Measurements from ENCODE around the gene ASF1B. TPM values are rescaled to one million over a fixed set of nuclear protein-coding genes. Genes with fewer than 3 reads are reported as not detected.

ASF1B gene
- total and polyA plus RNA-seq, 2 experiments from 2014 or later = 33.3 to 36.9 TPM

DNA sequence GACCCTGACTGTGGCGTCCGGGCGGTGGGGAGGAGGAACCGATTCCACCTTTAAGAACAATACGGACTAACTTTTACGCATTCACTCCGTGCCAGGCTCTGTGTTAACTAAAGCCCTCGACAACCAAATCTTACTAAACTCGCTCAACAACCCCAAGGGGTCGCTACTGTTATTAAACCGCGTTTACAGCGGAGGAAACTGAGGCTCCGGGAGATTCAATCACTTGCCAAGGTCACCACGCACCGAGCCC is 47.1 kb downstream of the ASF1B start:
- Mint-ChIP-seq H3K36me3 (ENCODE audit: low read depth) (peaks cover 23% of the 10 kb centered on the region), H3K9me3 (peaks cover 10% of the 10 kb centered on the region), H3K27ac (no peak overlapping the region), H3K4me1 (peaks cover 15% of the 10 kb centered on the region), H3K27me3 (ENCODE audit: insufficient read depth, low read depth, poor library complexity) (peaks cover 25% of the 10 kb centered on the region), H3K4me3 (peak overlapping the region; percentile 75)
- ATAC-seq (no peak), DNase-seq (ENCODE audit: low spot score) (peak; percentile 75)
- H3K4me3 ChIP-seq = peak overlapping the region; percentile 56
- peaks cover 12% of the 10 kb centered on the region for H3K4me1 ChIP-seq (ENCODE audit: insufficient read depth)
- TF ChIP-seq POLR2AphosphoS5 (IDR thresholded peaks at IDR 0.05; ENCODE audit: low read depth) = no peak
- TF ChIP-seq, protein P1, sequence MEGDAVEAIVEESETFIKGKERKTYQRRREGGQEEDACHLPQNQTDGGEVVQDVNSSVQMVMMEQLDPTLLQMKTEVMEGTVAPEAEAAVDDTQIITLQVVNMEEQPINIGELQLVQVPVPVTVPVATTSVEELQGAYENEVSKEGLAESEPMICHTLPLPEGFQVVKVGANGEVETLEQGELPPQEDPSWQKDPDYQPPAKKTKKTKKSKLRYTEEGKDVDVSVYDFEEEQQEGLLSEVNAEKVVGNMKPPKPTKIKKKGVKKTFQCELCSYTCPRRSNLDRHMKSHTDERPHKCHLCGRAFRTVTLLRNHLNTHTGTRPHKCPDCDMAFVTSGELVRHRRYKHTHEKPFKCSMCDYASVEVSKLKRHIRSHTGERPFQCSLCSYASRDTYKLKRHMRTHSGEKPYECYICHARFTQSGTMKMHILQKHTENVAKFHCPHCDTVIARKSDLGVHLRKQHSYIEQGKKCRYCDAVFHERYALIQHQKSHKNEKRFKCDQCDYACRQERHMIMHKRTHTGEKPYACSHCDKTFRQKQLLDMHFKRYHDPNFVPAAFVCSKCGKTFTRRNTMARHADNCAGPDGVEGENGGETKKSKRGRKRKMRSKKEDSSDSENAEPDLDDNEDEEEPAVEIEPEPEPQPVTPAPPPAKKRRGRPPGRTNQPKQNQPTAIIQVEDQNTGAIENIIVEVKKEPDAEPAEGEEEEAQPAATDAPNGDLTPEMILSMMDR (conservative IDR thresholded peaks at IDR 0.05; ENCODE audit: low read depth in 2 of 2) = peak; percentile 45 to 50
- peaks cover 30% of the 10 kb centered on the region for H3F3A ChIP-seq (replicated peaks; ENCODE audit: low read depth)
- H3K27me3 ChIP-seq (ENCODE audit: insufficient read depth) = peaks cover 36% of the 10 kb centered on the region
- no peak overlapping the region for H3K27ac ChIP-seq (ENCODE audit: low read depth)
- peak overlapping the region; percentile 72 for H3K4me2 ChIP-seq
- no peaks in the 10 kb centered on the region for H3K79me2 ChIP-seq (replicated peaks; ENCODE audit: insufficient read depth)
- no peaks in the 10 kb centered on the region for H3K9me2 ChIP-seq (ENCODE audit: insufficient read depth)
- no peak overlapping the region for H2AFZ ChIP-seq
- H3K36me3 ChIP-seq (ENCODE audit: insufficient read depth) = peaks cover 9% of the 10 kb centered on the region; the same call in 1 of the 2 replicates
- 0 out of 2 replicates have a peak, but pooled peaks cover 6% of the 10 kb centered on the region for H4K20me1 ChIP-seq (replicated peaks; ENCODE audit: insufficient read depth)

DNA sequence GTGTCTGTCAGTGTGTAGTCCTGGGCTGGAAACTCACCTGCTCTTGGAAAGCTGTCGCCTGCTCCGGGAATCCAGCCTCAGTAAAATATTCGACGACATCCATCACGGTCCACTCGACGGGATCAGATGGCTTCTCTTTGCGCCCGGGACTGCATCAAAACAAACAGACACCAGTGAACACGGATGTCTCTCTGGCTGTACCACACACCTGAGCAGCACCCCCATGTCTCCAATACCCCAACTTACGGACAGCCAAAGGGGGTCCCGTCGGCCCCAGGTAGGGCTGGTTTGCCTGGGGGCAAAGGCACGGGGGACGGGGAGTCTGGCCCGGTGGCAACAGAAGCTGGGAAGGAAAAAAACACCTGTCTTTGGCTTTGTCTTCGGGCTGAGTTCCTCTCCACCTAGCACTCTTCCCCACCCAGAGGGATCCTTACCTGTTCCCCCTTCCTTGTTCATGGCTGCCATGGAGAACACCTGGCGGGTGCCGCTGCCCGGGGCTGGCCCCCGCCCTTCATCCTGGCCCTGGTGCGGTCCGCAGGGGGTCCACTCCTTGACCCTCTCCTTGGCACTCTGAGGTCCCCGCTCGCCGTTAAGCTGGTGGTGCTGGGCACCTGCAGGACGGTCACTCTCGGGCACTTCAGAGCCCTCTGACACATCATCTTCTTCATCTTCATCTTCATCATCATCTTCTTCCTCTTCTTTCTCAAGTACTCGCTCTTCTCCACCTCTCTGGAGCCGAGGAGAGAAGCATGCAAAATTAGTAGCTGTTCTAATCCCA is 47.6 kb downstream of the ASF1B start:
- no peak overlapping the region for H3K27ac ChIP-seq (ENCODE audit: low read depth)
- Mint-ChIP-seq H3K9me3 (peaks cover 9% of the 10 kb centered on the region), H3K27ac (no peak overlapping the region), H3K4me3 (peak overlapping the region; percentile 75), H3K27me3 (ENCODE audit: insufficient read depth, low read depth, poor library complexity) (peaks cover 25% of the 10 kb centered on the region), H3K36me3 (ENCODE audit: low read depth) (peaks cover 23% of the 10 kb centered on the region), H3K4me1 (peaks cover 15% of the 10 kb centered on the region)
- H3K4me1 ChIP-seq (ENCODE audit: insufficient read depth) = peaks cover 12% of the 10 kb centered on the region
- DNase-seq (ENCODE audit: low spot score) (no peak), ATAC-seq (no peak)
- peak overlapping the region; percentile 72 for H3K4me2 ChIP-seq
- no peaks in the 10 kb centered on the region for H3K9me2 ChIP-seq (ENCODE audit: insufficient read depth)
- H3K79me2 ChIP-seq (replicated peaks; ENCODE audit: insufficient read depth) = no peaks in the 10 kb centered on the region
- H3K36me3 ChIP-seq (ENCODE audit: insufficient read depth) = peaks cover 9% of the 10 kb centered on the region; the same call in 1 of the 2 replicates
- H3F3A ChIP-seq (replicated peaks; ENCODE audit: low read depth) = peaks cover 30% of the 10 kb centered on the region
- peak overlapping the region; percentile 56 for H3K4me3 ChIP-seq
- H3K27me3 ChIP-seq (ENCODE audit: insufficient read depth) = peaks cover 42% of the 10 kb centered on the region
- TF ChIP-seq EZH2phosphoT487 (IDR thresholded peaks at IDR 0.05; ENCODE audit: unreplicated experiment) (no peak), JUNB (IDR thresholded peaks at IDR 0.05; ENCODE audit: unreplicated experiment) (no peak), CREB1 (CRISPR knock-in tag; IDR thresholded peaks at IDR 0.05; ENCODE audit: low read depth) (no peak), NANOG (IDR thresholded peaks at IDR 0.05; ENCODE audit: borderline replicate concordance) (no peak)
- TF ChIP-seq, protein P2, sequence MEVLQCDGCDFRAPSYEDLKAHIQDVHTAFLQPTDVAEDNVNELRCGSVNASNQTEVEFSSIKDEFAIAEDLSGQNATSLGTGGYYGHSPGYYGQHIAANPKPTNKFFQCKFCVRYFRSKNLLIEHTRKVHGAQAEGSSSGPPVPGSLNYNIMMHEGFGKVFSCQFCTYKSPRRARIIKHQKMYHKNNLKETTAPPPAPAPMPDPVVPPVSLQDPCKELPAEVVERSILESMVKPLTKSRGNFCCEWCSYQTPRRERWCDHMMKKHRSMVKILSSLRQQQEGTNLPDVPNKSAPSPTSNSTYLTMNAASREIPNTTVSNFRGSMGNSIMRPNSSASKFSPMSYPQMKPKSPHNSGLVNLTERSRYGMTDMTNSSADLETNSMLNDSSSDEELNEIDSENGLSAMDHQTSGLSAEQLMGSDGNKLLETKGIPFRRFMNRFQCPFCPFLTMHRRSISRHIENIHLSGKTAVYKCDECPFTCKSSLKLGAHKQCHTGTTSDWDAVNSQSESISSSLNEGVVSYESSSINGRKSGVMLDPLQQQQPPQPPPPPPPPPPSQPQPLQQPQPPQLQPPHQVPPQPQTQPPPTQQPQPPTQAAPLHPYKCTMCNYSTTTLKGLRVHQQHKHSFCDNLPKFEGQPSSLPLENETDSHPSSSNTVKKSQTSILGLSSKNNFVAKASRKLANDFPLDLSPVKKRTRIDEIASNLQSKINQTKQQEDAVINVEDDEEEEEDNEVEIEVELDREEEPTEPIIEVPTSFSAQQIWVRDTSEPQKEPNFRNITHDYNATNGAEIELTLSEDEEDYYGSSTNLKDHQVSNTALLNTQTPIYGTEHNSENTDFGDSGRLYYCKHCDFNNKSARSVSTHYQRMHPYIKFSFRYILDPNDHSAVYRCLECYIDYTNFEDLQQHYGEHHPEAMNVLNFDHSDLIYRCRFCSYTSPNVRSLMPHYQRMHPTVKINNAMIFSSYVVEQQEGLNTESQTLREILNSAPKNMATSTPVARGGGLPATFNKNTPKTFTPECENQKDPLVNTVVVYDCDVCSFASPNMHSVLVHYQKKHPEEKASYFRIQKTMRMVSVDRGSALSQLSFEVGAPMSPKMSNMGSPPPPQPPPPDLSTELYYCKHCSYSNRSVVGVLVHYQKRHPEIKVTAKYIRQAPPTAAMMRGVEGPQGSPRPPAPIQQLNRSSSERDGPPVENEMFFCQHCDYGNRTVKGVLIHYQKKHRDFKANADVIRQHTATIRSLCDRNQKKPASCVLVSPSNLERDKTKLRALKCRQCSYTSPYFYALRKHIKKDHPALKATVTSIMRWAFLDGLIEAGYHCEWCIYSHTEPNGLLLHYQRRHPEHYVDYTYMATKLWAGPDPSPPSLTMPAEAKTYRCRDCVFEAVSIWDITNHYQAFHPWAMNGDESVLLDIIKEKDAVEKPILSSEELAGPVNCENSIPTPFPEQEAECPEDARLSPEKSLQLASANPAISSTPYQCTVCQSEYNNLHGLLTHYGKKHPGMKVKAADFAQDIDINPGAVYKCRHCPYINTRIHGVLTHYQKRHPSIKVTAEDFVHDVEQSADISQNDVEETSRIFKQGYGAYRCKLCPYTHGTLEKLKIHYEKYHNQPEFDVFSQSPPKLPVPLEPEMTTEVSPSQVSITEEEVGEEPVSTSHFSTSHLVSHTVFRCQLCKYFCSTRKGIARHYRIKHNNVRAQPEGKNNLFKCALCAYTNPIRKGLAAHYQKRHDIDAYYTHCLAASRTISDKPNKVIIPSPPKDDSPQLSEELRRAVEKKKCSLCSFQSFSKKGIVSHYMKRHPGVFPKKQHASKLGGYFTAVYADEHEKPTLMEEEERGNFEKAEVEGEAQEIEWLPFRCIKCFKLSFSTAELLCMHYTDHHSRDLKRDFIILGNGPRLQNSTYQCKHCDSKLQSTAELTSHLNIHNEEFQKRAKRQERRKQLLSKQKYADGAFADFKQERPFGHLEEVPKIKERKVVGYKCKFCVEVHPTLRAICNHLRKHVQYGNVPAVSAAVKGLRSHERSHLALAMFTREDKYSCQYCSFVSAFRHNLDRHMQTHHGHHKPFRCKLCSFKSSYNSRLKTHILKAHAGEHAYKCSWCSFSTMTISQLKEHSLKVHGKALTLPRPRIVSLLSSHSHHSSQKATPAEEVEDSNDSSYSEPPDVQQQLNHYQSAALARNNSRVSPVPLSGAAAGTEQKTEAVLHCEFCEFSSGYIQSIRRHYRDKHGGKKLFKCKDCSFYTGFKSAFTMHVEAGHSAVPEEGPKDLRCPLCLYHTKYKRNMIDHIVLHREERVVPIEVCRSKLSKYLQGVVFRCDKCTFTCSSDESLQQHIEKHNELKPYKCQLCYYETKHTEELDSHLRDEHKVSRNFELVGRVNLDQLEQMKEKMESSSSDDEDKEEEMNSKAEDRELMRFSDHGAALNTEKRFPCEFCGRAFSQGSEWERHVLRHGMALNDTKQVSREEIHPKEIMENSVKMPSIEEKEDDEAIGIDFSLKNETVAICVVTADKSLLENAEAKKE (CRISPR knock-in tag; IDR thresholded peaks at IDR 0.05) = no peak
- H2AFZ ChIP-seq = no peak overlapping the region
- 0 out of 2 replicates have a peak, but pooled peaks cover 6% of the 10 kb centered on the region for H4K20me1 ChIP-seq (replicated peaks; ENCODE audit: insufficient read depth)

Data from GM23338 (cell line).